GM19240 (cell line): ENCODE data around the gene SPESP1.

ENCODE experiments used
- DNase-seq: peaks from one replicate; pipeline ENCODE4 v3.0.0; 2011; ENCODE audit warnings: low spot score; ENCODE audit not compliant: insufficient read length

SPESP1 gene

GRCh38 chr15:68990992-68991500 is 60.7 kb downstream of the SPESP1 start:
- no peak for DNase-seq

GRCh38 chr15:68991723-68992122 is 61.4 kb downstream of the SPESP1 start:
- DNase-seq: no peak

GRCh38 chr15:68992696-68993095 is 62.4 kb downstream of the SPESP1 start:
- no peak for DNase-seq

- DNase-seq: no peak
Observed at GRCh38 chr15:68993276-68993675, 63.0 kb downstream of the SPESP1 start.

- no peak for DNase-seq
Observed at GRCh38 chr15:68994149-68994548, 63.8 kb downstream of the SPESP1 start.

GRCh38 chr15:68994981-68995761 is 64.8 kb downstream of the SPESP1 start:
- DNase-seq: no peak
